Calu3 (cell line): Measurements from ENCODE around the gene CYTH1. TPM values are rescaled to one million over a fixed set of nuclear protein-coding genes. Genes with fewer than 3 reads are reported as not detected.

Experiments
- BruUV-seq: library from RNA; stranded (reverse); fragments of 400-500 nt; replicated peaks from 2 replicates; lab custom pipeline; 2021; lab: Mats Ljungman, UMichigan
- CTCF ChIA-PET: fragments of 300-600 bp; sonication (Branson Sonifier 250); formaldehyde crosslinking; loops from one replicate; lab custom pipeline; 2022; ENCODE audit warnings: antibody characterized with exemption; lab: Charles Lee
- DNase-seq: peaks from one replicate; pipeline ENCODE4 v3.0.0; 2022
- H3K27ac Mint-ChIP-seq: one replicate; pipeline ENCODE4 v1.8.0; 2022; ENCODE audit warnings: mixed read lengths; ENCODE audit not compliant: unreplicated experiment
- H3K27me3 Mint-ChIP-seq: one replicate; pipeline ENCODE4 v1.8.0; 2022; ENCODE audit warnings: mixed read lengths; ENCODE audit not compliant: unreplicated experiment
- H3K36me3 Mint-ChIP-seq: one replicate; pipeline ENCODE4 v1.8.0; 2022; ENCODE audit warnings: mild to moderate bottlenecking, moderate library complexity, mixed read lengths; ENCODE audit not compliant: insufficient read depth, unreplicated experiment
- H3K4me1 Mint-ChIP-seq: one replicate; pipeline ENCODE4 v1.8.0; 2022; ENCODE audit warnings: mild to moderate bottlenecking, low read depth, mixed read lengths; ENCODE audit not compliant: unreplicated experiment
- H3K4me3 Mint-ChIP-seq: one replicate; pipeline ENCODE4 v1.8.0; 2022; ENCODE audit warnings: mild to moderate bottlenecking, low read depth, moderate library complexity, mixed read lengths; ENCODE audit not compliant: unreplicated experiment
- H3K9me3 Mint-ChIP-seq: one replicate; pipeline ENCODE4 v1.8.0; 2022; ENCODE audit warnings: low read depth, mixed read lengths; ENCODE audit not compliant: unreplicated experiment
- intact Hi-C: fragments of 100-400 bp; cut with micrococcal nuclease; formaldehyde crosslinking; loops from one replicate; pipeline ENCODE4 v1.10.0; 2022; ENCODE audit not compliant: unreplicated experiment
- total RNA-seq: library from RNA; stranded (reverse); gene quantifications from 2 replicates; pipeline ENCODE4 v1.2.3, GENCODE V29; 2022
- TF ChIP-seq, protein P1 (sequence below): fragments of 200-600 bp; IDR thresholded peaks from one replicate; pipeline ENCODE4 v1.8.0; 2022; ENCODE audit warnings: antibody characterized with exemption; ENCODE audit not compliant: unreplicated experiment

CYTH1 gene
- total RNA-seq, 1 experiment from 2014 or later: 40.5 TPM

DNA sequence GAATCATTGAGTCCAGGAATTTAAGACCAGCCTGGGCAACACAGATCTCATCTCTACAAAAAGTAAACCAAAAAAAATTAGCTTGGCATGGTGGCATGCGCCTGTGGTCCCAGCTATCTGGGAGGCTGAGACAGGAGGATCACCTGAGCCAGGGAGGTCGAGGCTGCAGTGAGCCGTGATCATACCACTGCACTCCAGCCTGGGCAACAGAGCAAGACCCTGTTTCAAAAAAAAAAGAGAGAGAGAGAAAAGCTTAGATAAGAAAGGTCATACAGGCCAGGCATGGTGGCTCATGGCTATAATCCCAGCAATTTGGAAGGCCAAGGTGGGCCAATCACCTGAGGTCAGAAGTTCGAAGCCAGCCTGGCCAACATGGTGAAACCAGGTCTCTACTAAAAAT is 141.4 kb downstream of the CYTH1 start:
- intact Hi-C loops: no loop called here
- peaks cover 40% of the 10 kb centered on the region for H3K27me3 Mint-ChIP-seq
- no peak overlapping the region for H3K4me3 Mint-ChIP-seq
- no peak overlapping the region for H3K27ac Mint-ChIP-seq
- no peaks in the 10 kb centered on the region for H3K9me3 Mint-ChIP-seq
- DNase-seq: no peak
- H3K4me1 Mint-ChIP-seq: no peaks in the 10 kb centered on the region
- CTCF ChIA-PET: no interaction called here
- BruUV-seq: no TSS peak
- H3K36me3 Mint-ChIP-seq: no peaks in the 10 kb centered on the region
- TF ChIP-seq, protein P1, sequence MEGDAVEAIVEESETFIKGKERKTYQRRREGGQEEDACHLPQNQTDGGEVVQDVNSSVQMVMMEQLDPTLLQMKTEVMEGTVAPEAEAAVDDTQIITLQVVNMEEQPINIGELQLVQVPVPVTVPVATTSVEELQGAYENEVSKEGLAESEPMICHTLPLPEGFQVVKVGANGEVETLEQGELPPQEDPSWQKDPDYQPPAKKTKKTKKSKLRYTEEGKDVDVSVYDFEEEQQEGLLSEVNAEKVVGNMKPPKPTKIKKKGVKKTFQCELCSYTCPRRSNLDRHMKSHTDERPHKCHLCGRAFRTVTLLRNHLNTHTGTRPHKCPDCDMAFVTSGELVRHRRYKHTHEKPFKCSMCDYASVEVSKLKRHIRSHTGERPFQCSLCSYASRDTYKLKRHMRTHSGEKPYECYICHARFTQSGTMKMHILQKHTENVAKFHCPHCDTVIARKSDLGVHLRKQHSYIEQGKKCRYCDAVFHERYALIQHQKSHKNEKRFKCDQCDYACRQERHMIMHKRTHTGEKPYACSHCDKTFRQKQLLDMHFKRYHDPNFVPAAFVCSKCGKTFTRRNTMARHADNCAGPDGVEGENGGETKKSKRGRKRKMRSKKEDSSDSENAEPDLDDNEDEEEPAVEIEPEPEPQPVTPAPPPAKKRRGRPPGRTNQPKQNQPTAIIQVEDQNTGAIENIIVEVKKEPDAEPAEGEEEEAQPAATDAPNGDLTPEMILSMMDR: no peak

DNA sequence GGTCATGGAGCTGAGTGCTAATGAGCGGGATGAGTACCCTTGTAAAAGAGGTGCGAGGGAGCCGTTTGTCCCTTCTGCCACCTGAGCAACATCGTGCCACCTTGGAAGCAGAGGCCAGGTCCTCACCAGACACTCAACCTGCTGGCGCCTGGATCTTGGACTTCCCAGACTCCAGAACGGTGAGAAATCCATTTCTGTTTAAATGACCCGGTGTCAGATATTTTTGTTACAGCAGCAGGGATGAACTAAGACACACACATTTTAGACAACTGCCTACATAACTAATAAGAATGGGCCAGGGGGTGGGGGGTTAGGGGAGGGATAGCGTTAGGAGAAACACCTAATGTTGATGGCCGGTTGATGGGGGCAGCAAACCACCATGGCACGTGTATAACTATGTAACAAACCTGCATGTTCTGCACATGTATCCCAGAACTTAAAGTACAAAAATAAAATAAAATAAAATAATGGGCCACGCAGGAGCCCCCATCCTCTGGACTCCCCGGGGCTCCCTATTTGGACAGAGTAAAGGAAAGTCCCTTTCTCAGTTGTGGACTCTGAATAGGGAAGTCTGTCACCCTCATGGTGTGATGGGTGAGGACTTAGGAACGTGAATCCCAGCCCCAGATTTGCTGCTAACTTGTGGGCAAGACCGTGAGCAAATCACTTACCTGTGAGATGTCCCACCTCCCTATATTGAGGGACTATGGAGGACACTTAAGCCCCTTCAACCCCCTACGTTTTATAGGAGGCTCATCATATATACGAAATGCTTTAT is 144.2 kb downstream of the CYTH1 start:
- no peak overlapping the region for H3K4me3 Mint-ChIP-seq
- peaks cover 12% of the 10 kb centered on the region for H3K27me3 Mint-ChIP-seq
- CTCF ChIA-PET: no interaction called here
- H3K9me3 Mint-ChIP-seq: no peaks in the 10 kb centered on the region
- H3K27ac Mint-ChIP-seq: no peak overlapping the region
- no peaks in the 10 kb centered on the region for H3K36me3 Mint-ChIP-seq
- no peak for DNase-seq
- no TSS peak for BruUV-seq
- TF ChIP-seq, protein P1: no peak
- no peaks in the 10 kb centered on the region for H3K4me1 Mint-ChIP-seq
- intact Hi-C loops: no loop called here

- Mint-ChIP-seq H3K9me3 (no peaks in the 10 kb centered on the region), H3K27me3 (peaks cover 12% of the 10 kb centered on the region), H3K4me3 (no peak overlapping the region), H3K36me3 (no peaks in the 10 kb centered on the region), H3K4me1 (no peaks in the 10 kb centered on the region), H3K27ac (no peak overlapping the region)
- no TSS peak for BruUV-seq
- intact Hi-C loops: no loop called here
- TF ChIP-seq, protein P1: no peak
- CTCF ChIA-PET: no interaction called here
- DNase-seq: no peak
These were observed 144.9 kb downstream of the CYTH1 start for GRCh38 chr17:78637146-78637545.

DNA sequence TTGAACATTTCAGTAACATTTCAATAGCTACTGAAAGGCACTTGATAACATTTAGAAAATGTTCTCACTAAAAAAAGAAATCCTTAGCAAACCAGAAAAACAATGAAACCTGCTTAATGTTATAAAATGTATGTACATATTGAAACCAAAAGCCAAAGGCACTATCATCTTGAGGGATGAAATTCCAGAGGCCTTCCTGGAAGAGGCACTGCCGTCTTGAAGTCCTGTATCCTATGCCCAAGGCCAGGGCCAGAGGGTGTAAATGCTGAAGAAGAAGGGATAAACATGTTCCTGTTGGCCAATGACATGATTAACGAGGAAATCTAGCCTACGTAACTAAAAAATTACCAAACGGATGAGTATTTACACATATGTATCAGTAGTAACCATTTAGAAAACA is 147.9 kb downstream of the CYTH1 start:
- Mint-ChIP-seq H3K4me3 (no peak overlapping the region), H3K27ac (no peak overlapping the region), H3K9me3 (no peaks in the 10 kb centered on the region), H3K36me3 (no peaks in the 10 kb centered on the region), H3K4me1 (no peaks in the 10 kb centered on the region), H3K27me3 (peaks cover 29% of the 10 kb centered on the region)
- no peak for DNase-seq
- TF ChIP-seq, protein P1: no peak
- no TSS peak for BruUV-seq
- CTCF ChIA-PET: interaction anchor here (0.7 to 1.1 kb wide), 2 partner anchors 10 to 32 kb away, joined by 4 read pairs; no protein-coding TSS in a partner anchor
- intact Hi-C loops: no loop called here
